Adrenal gland (tissue), 5 donors: ENCODE results near the gene SRRM2.

Experiments
- CTCF ChIP-seq, 6 experiments: fragments of 450-650 bp in 4 of 6; fragments of 200-600 bp in 2 of 6; sonication (generic) in 1 of 6; IDR thresholded peaks; 1 replicate in 5 of 6; 2 replicates in 1 of 6; pipeline versions ENCODE4 v1.5.1 to v1.8.0; 2016 to 2021; ENCODE audit warnings: antibody characterized with exemption in 6 of 6, mild to moderate bottlenecking in 2 of 6, moderate library complexity in 1 of 6
- POLR2A ChIP-seq, 2 donors: fragments of 450-650 bp; IDR thresholded peaks; one replicate each; pipeline ENCODE4 v1.6.1; 2017; ENCODE audit warnings: antibody characterized with exemption in 2 of 2, mild to moderate bottlenecking in 2 of 2, moderate library complexity in 1 of 2
- donor health status: DM: no; HTN: no; CAD: no.

GRCh38 chr16:2764718-2765117 is 12.3 kb downstream of the SRRM2 start:
- TF ChIP-seq POLR2A (IDR thresholded peaks at IDR 0.05) (no peak), CTCF (IDR thresholded peaks at IDR 0.05) (no peak)
